ENCODE data around the gene LRRK1. TPM values are rescaled to one million over a fixed set of nuclear protein-coding genes. Genes with fewer than 3 reads are reported as not detected.

Gene LRRK1
- total and polyA plus RNA-seq, 2 of the 4 experiments (the other 2 are of a cell fraction) = 3.0 to 5.8 TPM

- Histone ChIP-seq H3K27me3 (ENCODE audit: control insufficient read depth, insufficient read depth, low read length) (no peaks in the 10 kb centered on the region), H3K36me3 (ENCODE audit: control insufficient read depth, insufficient read depth, low read length) (peaks cover 18% of the 10 kb centered on the region), H3K23ac (ENCODE audit: low read depth, low read length) (no peak overlapping the region), H3K56ac (ENCODE audit: extremely low read depth, insufficient read depth, low read length) (no peak overlapping the region), H2AK9ac (replicated peaks; ENCODE audit: low read depth, low read length, poor library complexity) (no peak overlapping the region), H2BK120ac (ENCODE audit: low read depth, low read length) (no peak overlapping the region), H3K79me1 (ENCODE audit: low read depth in 1 of 2, low read length in 2 of 2) (no peaks in the 10 kb centered on the region), H2BK5ac (ENCODE audit: low read depth, low read length, poor library complexity, severe bottlenecking) (no peak overlapping the region), H3K9me1 (ENCODE audit: insufficient read depth, low read length) (no peaks in the 10 kb centered on the region), H3K18ac (ENCODE audit: low read depth, low read length) (no peak overlapping the region), H2AK5ac (ENCODE audit: low read depth, low read length) (no peak overlapping the region), H3K9me3 (ENCODE audit: control insufficient read depth, insufficient read depth, low read length) (no peaks in the 10 kb centered on the region), H2AFZ (replicated peaks; ENCODE audit: low read length, poor library complexity) (no peak overlapping the region), H3K14ac (replicated peaks; ENCODE audit: low read depth, low read length) (no peak overlapping the region), H4K20me1 (ENCODE audit: insufficient read depth, low read length) (no peaks in the 10 kb centered on the region), H3K27ac (ENCODE audit: insufficient read depth, low read length) (no peak overlapping the region), H3K4me3 (ENCODE audit: insufficient read depth, low read depth, low read length) (no peak overlapping the region), H2BK15ac (ENCODE audit: low read depth, low read length) (no peak overlapping the region), H2BK20ac (ENCODE audit: low read depth, low read length) (no peak overlapping the region), H3K9ac (ENCODE audit: low read depth, low read length) (no peak overlapping the region), H3K4me2 (ENCODE audit: low read depth, low read length) (no peak overlapping the region), H4K91ac (ENCODE audit: insufficient read depth, low read depth, low read length) (no peak overlapping the region), H3K4ac (ENCODE audit: low read depth, low read length) (no peak overlapping the region), H3K4me1 (ENCODE audit: control insufficient read depth, insufficient read depth, low read length) (peaks cover 14% of the 10 kb centered on the region), H4K8ac (ENCODE audit: low read depth in 2 of 2, low read length in 2 of 2) (no peak overlapping the region), H4K5ac (ENCODE audit: low read depth, low read length) (no peak overlapping the region)
- TF ChIP-seq MAZ (IDR thresholded peaks at IDR 0.05; ENCODE audit: borderline replicate concordance, low read depth, low read length) = no peak
- no peak for TF ChIP-seq SMC3 (IDR thresholded peaks at IDR 0.05; ENCODE audit: low read depth, low read length)
- TF ChIP-seq RAD21 (IDR thresholded peaks at IDR 0.05; ENCODE audit: low read length) = no peak
- TF ChIP-seq MXI1 (IDR thresholded peaks at IDR 0.05; ENCODE audit: borderline replicate concordance, low read depth, low read length) = no peak
- TF ChIP-seq, protein P1, sequence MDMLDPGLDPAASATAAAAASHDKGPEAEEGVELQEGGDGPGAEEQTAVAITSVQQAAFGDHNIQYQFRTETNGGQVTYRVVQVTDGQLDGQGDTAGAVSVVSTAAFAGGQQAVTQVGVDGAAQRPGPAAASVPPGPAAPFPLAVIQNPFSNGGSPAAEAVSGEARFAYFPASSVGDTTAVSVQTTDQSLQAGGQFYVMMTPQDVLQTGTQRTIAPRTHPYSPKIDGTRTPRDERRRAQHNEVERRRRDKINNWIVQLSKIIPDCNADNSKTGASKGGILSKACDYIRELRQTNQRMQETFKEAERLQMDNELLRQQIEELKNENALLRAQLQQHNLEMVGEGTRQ (IDR thresholded peaks at IDR 0.05; ENCODE audit: low read depth, low read length) = no peak
- TF ChIP-seq POLR2A (IDR thresholded peaks at IDR 0.05; ENCODE audit: low read depth, low read length) = no peak
- CTCF ChIA-PET = no interaction called here
- dilution Hi-C loops (cut with HindIII; ENCODE audit: low sequenced_read_pairs, unreplicated experiment) (no loop called here), intact Hi-C loops (cut with micrococcal nuclease) (no loop called here), in situ Hi-C loops (cut with MboI; ENCODE audit: low sequenced_read_pairs) (no loop called here)
- DNase-seq (no peak), ATAC-seq (ENCODE audit: low read depth) (no peak)
- POLR2A ChIA-PET (ENCODE audit: unreplicated experiment) = no interaction called here
- WGBS, 2 experiments (ENCODE audit: extremely low coverage in 2 of 2, insufficient read length in 1 of 2) = 85% methylated on average over 8 of the region's 17 CpGs; no CpG with 5 or more reads in 1 of the 2 experiments
- BruUV-seq (replicated peaks) = no TSS peak
These were observed 106.9 kb downstream of the LRRK1 start for GRCh38 chr15:101025896-101026631.
